SK-N-DZ (cell line): ENCODE data around the gene TMEM131L.

ENCODE experiments used
- DNase-seq: peaks from one replicate; pipeline ENCODE4 v3.0.0-alpha.2; 2015; ENCODE audit warnings: low spot score

The TMEM131L gene

GRCh38 chr4:153472122-153473037, 6.2 kb downstream of the TMEM131L start:
- DNase-seq: no peak

GRCh38 chr4:153474251-153474650, 8.1 kb downstream of the TMEM131L start:
- no peak for DNase-seq

GRCh38 chr4:153476829-153477574, 10.8 kb downstream of the TMEM131L start:
- DNase-seq: no peak

- no peak for DNase-seq
Observed at GRCh38 chr4:153479101-153479500, 12.9 kb downstream of the TMEM131L start.

GRCh38 chr4:153480704-153481103, 14.5 kb downstream of the TMEM131L start:
- DNase-seq: no peak

- no peak for DNase-seq
Observed at GRCh38 chr4:153481478-153481877, 15.3 kb downstream of the TMEM131L start.

- no peak for DNase-seq
Observed at GRCh38 chr4:153483432-153484418, 17.6 kb downstream of the TMEM131L start.

GRCh38 chr4:153485359-153485758, 19.2 kb downstream of the TMEM131L start:
- DNase-seq: no peak

- no peak for DNase-seq
Observed at GRCh38 chr4:153485860-153486259, 19.7 kb downstream of the TMEM131L start.

GRCh38 chr4:153486281-153487151, 20.4 kb downstream of the TMEM131L start:
- no peak for DNase-seq

- no peak for DNase-seq
Observed at GRCh38 chr4:153488006-153488891, 22.1 kb downstream of the TMEM131L start.

GRCh38 chr4:153489856-153490558, 23.8 kb downstream of the TMEM131L start:
- DNase-seq: no peak

- no peak for DNase-seq
Observed at GRCh38 chr4:153490985-153491483, 24.9 kb downstream of the TMEM131L start.

- DNase-seq: no peak
Observed at GRCh38 chr4:153494562-153494961, 28.4 kb downstream of the TMEM131L start.

- no peak for DNase-seq
Observed at GRCh38 chr4:153495480-153496193, 29.5 kb downstream of the TMEM131L start.

GRCh38 chr4:153497091-153497531, 31.0 kb downstream of the TMEM131L start:
- DNase-seq: no peak
